NCI-H2196 (cell line): ENCODE data around the gene P3H2.
"Not testable (repeated sequence)": the region's sequence is repeated elsewhere in the genome, so short reads cannot be mapped to it uniquely, and the experiment has no call there.

Experiments
- DNase-seq: peaks from one replicate; lab custom pipeline; 2025; ENCODE audit not compliant: unreplicated experiment; lab: John Stamatoyannopoulos, UW

Gene P3H2

GRCh38 chr3:190086191-190086590 is 34.5 kb downstream of the P3H2 start:
- no peak for DNase-seq

GRCh38 chr3:190084983-190085382 is 35.7 kb downstream of the P3H2 start:
- no peak for DNase-seq

- no peak for DNase-seq
These were observed 37.1 kb downstream of the P3H2 start for GRCh38 chr3:190083635-190084034.

- no peak for DNase-seq
These were observed 39.3 kb downstream of the P3H2 start for GRCh38 chr3:190081389-190081788.

- not testable (repeated sequence) for DNase-seq
These were observed 41.5 kb downstream of the P3H2 start for GRCh38 chr3:190079173-190079572.

- DNase-seq = no peak
These were observed 43.2 kb downstream of the P3H2 start for GRCh38 chr3:190077395-190078045.

- DNase-seq = no peak
These were observed 43.9 kb downstream of the P3H2 start for GRCh38 chr3:190076601-190077394.

- DNase-seq = no peak
These were observed 44.6 kb downstream of the P3H2 start for GRCh38 chr3:190076136-190076535.

- no peak for DNase-seq
These were observed 45.9 kb downstream of the P3H2 start for GRCh38 chr3:190074817-190075216.

- DNase-seq = no peak
These were observed 47.3 kb downstream of the P3H2 start for GRCh38 chr3:190073264-190074008.

GRCh38 chr3:190072856-190073255 is 47.8 kb downstream of the P3H2 start:
- no peak for DNase-seq

GRCh38 chr3:190071921-190072320 is 48.8 kb downstream of the P3H2 start:
- not testable (repeated sequence) for DNase-seq

GRCh38 chr3:190070622-190071347 is 49.9 kb downstream of the P3H2 start:
- no peak for DNase-seq

GRCh38 chr3:190065204-190065603 is 55.5 kb downstream of the P3H2 start:
- DNase-seq = no peak

- no peak for DNase-seq
These were observed 56.0 kb downstream of the P3H2 start for GRCh38 chr3:190064659-190065058.

GRCh38 chr3:190064112-190064511 is 56.6 kb downstream of the P3H2 start:
- no peak for DNase-seq

GRCh38 chr3:190063490-190063889 is 57.2 kb downstream of the P3H2 start:
- no peak for DNase-seq

GRCh38 chr3:190060192-190060775 is 60.4 kb downstream of the P3H2 start:
- no peak for DNase-seq

GRCh38 chr3:190059242-190059590 is 61.5 kb downstream of the P3H2 start:
- DNase-seq = no peak

- no peak for DNase-seq
These were observed 62.0 kb downstream of the P3H2 start for GRCh38 chr3:190058521-190059241.
